Heart left ventricle (tissue), 16 donors: ENCODE results near the gene MPP4. TPM values are rescaled to one million over a fixed set of nuclear protein-coding genes. Genes with fewer than 3 reads are reported as not detected.

Source experiments
- ATAC-seq, 4 donors: fragments of 200-7000 bp; cut with Tn5 transposase; one replicate each; pipeline ENCODE4 v1.9.1; 2020 to 2022; ENCODE audit warnings: moderate library complexity in 4 of 4, mild to moderate bottlenecking in 3 of 4, moderate number of reproducible peaks in 1 of 4
- DNase-seq, 5 donors: peaks; one replicate each; pipeline ENCODE4 v3.0.0-alpha.2; 2020
- H3K27ac ChIP-seq, 12 donors: fragments of 200-600 bp; sonication (generic) in 4 of 12; one replicate each; pipeline versions ENCODE4 v1.5.0 to v1.8.0; 2016 to 2022; ENCODE audit warnings: mild to moderate bottlenecking in 2 of 12
- H3K27me3 ChIP-seq, 9 donors: fragments of 200-600 bp; sonication (generic) in 2 of 9; one replicate each; pipeline versions ENCODE4 v1.5.1 to v1.8.0; 2016 to 2022; ENCODE audit warnings: mild to moderate bottlenecking in 3 of 9
- H3K36me3 ChIP-seq, 9 donors: fragments of 200-600 bp; sonication (generic) in 2 of 9; one replicate each; pipeline versions ENCODE4 v1.5.0 to v1.8.0; 2018 to 2022; ENCODE audit warnings: mild to moderate bottlenecking in 2 of 9
- H3K4me1 ChIP-seq, 12 donors: fragments of 200-600 bp; sonication (generic) in 4 of 12; one replicate each; pipeline versions ENCODE4 v1.5.0 to v1.8.0; 2016 to 2022; ENCODE audit warnings: mild to moderate bottlenecking in 3 of 12
- H3K4me3 ChIP-seq, 12 donors: fragments of 200-600 bp; sonication (generic) in 4 of 12; one replicate each; pipeline versions ENCODE4 v1.5.0 to v1.8.0; 2017 to 2022; ENCODE audit warnings: mild to moderate bottlenecking in 9 of 12, moderate library complexity in 4 of 12
- H3K9me3 ChIP-seq, 12 donors: fragments of 200-600 bp; sonication (generic) in 4 of 12; one replicate each; pipeline versions ENCODE4 v1.5.0 to v1.8.0; 2016 to 2022; ENCODE audit warnings: mild to moderate bottlenecking in 1 of 12
- CTCF ChIP-seq, 12 donors: fragments of 200-600 bp; sonication (generic) in 4 of 12; IDR thresholded peaks; one replicate each; pipeline versions ENCODE4 v1.5.0 to v1.8.0; 2018 to 2022; ENCODE audit warnings: antibody characterized with exemption in 12 of 12, mild to moderate bottlenecking in 5 of 12
- POLR2A ChIP-seq, 2 donors: fragments of 450-650 bp; IDR thresholded peaks; one replicate each; pipeline ENCODE4 v1.6.1; 2017; ENCODE audit warnings: antibody characterized with exemption in 2 of 2, mild to moderate bottlenecking in 2 of 2, moderate library complexity in 2 of 2
- WGBS, 4 donors: extraction: QIAGEN DNeasy Blood & Tissue Kit in 2 of 4; methylation state at CpG; one replicate each; pipeline versions ENCODE4 v1.1.5 to v1.1.7; 2013 to 2018; 5-methylcytosine and 5-hydroxymethylcytosine counted together
- intact Hi-C, 10 donors: fragments of 100-400 bp; cut with DNase I; formaldehyde crosslinking; loops; one replicate each; pipeline versions ENCODE4 v1.11.1 to v1.14.2; 2022
- polyA plus RNA-seq, 2 donors: library from polyadenylated mRNA; stranded (reverse); fragments of 200-250 nt; gene quantifications; one replicate each; pipeline ENCODE4 v1.2.3, GENCODE V29; 2013
- total RNA-seq, 9 donors: library from RNA; depleted of rRNA in 2 of 9; stranded (reverse); fragments of >200 nt in 2 of 9; fragmentation: NEBNext Ultra II Directional in 3 of 9; extraction: Animal tissue kit (Norgen Biotek cat#: 25700) in 3 of 9; gene quantifications; one replicate each; pipeline versions ENCODE4 v1.1.0 to v1.2.4, GENCODE V29; 2016 to 2023
- donor health status: ischemic (EF 13 %, LVEDD 7.1; RV severe dilation, severe dysfunction).
- donor health status: healthy with polysubstance abuse.
- donor health status: DM: no; HTN: yes; CAD: no.
- donor health status: DM: no; HTN: no; CAD: no.
- donor health status: ischemic (EF 25% LVEDD 6.9; RV normal size, moderate dysfunction).
- donor health status: ischemic (EF 25% LVEDD 5.7; RV mildly dilated, moderate dysfunction).
- donor health status: healthy.
- donor health status: DM: yes; HTN: yes; CAD: no.
- donor health status: ischemic (EF 35%, LVEDD 5.7; RV mildly dilated, moderate dysfunction).
- donor health status: nonischemic (EF 11% LVEDD 7.7; RV severe dilation, severe dysfunction).
- donor health status: DM: yes; HTN: yes; CAD: no.
- donor health status: PGD.
- donor health status: ischemic (EF 29% LVEDD 5.4; RV normal size, mild dysfunction).
- donor health status: nonischemic (EF 23%, LVEDD 6.1; RV moderate dilation, normal function).

MPP4 gene
- total and polyA plus RNA-seq, 11 donors: 0.24 to 0.25 (median 0.24) TPM; not detected in 8

- ATAC-seq: no peak
- Histone ChIP-seq H3K4me1 (no peaks in the 10 kb centered on the region), H3K36me3 (no peaks in the 10 kb centered on the region), H3K27ac (no peak overlapping the region), H3K4me3 (no peak overlapping the region), H3K27me3 (no peaks in the 10 kb centered on the region), H3K9me3 (no peaks in the 10 kb centered on the region)
- no peak for DNase-seq
- TF ChIP-seq CTCF (IDR thresholded peaks at IDR 0.05) (no peak), POLR2A (IDR thresholded peaks at IDR 0.05) (no peak)
- WGBS, 4 donors: 52 to 61% (median 54%) methylated on average over 5 of the region's 5 CpGs
- intact Hi-C loops: no loop called here
Measured at GRCh38 chr2:201661366-201661765, 37.1 kb downstream of the MPP4 start.

- no peaks in the 10 kb centered on the region for H3K9me3 ChIP-seq
- no peak overlapping the region for H3K27ac ChIP-seq
- no peaks in the 10 kb centered on the region for H3K4me1 ChIP-seq
- TF ChIP-seq POLR2A (IDR thresholded peaks at IDR 0.05): no peak
- no peak for TF ChIP-seq CTCF (IDR thresholded peaks at IDR 0.05)
- 68 to 73% (median 71%) methylated on average over 5 of the region's 5 CpGs for WGBS, 4 donors
- DNase-seq (no peak), ATAC-seq (no peak)
- no peaks in the 10 kb centered on the region for H3K36me3 ChIP-seq
- intact Hi-C loops: no loop called here
- no peak overlapping the region for H3K4me3 ChIP-seq
- no peaks in the 10 kb centered on the region for H3K27me3 ChIP-seq
Measured at GRCh38 chr2:201660293-201660895, 38.0 kb downstream of the MPP4 start.

- Histone ChIP-seq H3K27me3 (no peaks in the 10 kb centered on the region), H3K27ac (no peak overlapping the region), H3K4me1 (peaks cover 0 to 13% (median 0%) of the 10 kb centered on the region in 12 donors), H3K36me3 (no peaks in the 10 kb centered on the region), H3K4me3 (no peak overlapping the region), H3K9me3 (no peaks in the 10 kb centered on the region)
- WGBS, 4 donors: 84 to 94% (median 89%) methylated on average over 5 of the region's 5 CpGs
- DNase-seq (no peak), ATAC-seq (no peak)
- intact Hi-C loops: no loop called here
- no peak for TF ChIP-seq POLR2A (IDR thresholded peaks at IDR 0.05)
- no peak for TF ChIP-seq CTCF (IDR thresholded peaks at IDR 0.05)
Measured at GRCh38 chr2:201656740-201657139, 41.7 kb downstream of the MPP4 start.

- intact Hi-C loops: no loop called here
- Histone ChIP-seq H3K4me1 (peaks cover 0 to 13% (median 0%) of the 10 kb centered on the region in 12 donors), H3K27me3 (no peaks in the 10 kb centered on the region), H3K4me3 (no peak overlapping the region), H3K36me3 (no peaks in the 10 kb centered on the region), H3K9me3 (no peaks in the 10 kb centered on the region), H3K27ac (no peak overlapping the region)
- ATAC-seq: peak in 1 of 4 donors; percentile 44
- 93 to 96% (median 95%) methylated on average over 11 of the region's 11 CpGs for WGBS, 4 donors
- no peak for DNase-seq
- no peak for TF ChIP-seq CTCF (IDR thresholded peaks at IDR 0.05)
- TF ChIP-seq POLR2A (IDR thresholded peaks at IDR 0.05): no peak
Measured at GRCh38 chr2:201656102-201656501, 42.3 kb downstream of the MPP4 start.
